ENCODE results near the gene RPS3A.
A peak's percentile ranks its signal among the peaks of the same experiment; 100 is the strongest.

The RPS3A gene

GRCh38 chr4:151091047-151091446 is 8.4 kb upstream of the RPS3A start:
- H3K4me3 ChIP-seq (ENCODE audit: low read length): no peak overlapping the region
- no peak for TF ChIP-seq CTCF (conservative IDR thresholded peaks at IDR 0.05; ENCODE audit: low read length)
- DNase-seq (ENCODE audit: low read depth): no peak

- no peak overlapping the region for H3K4me3 ChIP-seq (ENCODE audit: low read length)
- DNase-seq (ENCODE audit: low read depth): no peak
- TF ChIP-seq CTCF (conservative IDR thresholded peaks at IDR 0.05; ENCODE audit: low read length): no peak
Observed at GRCh38 chr4:151092488-151092887, 6.9 kb upstream of the RPS3A start.

- no peak overlapping the region for H3K4me3 ChIP-seq (ENCODE audit: low read length)
- no peak for TF ChIP-seq CTCF (conservative IDR thresholded peaks at IDR 0.05; ENCODE audit: low read length)
- DNase-seq (ENCODE audit: low read depth): no peak
Observed at GRCh38 chr4:151093203-151093602, 6.2 kb upstream of the RPS3A start.

- no peak for DNase-seq (ENCODE audit: low read depth)
- no peak overlapping the region for H3K4me3 ChIP-seq (ENCODE audit: low read length)
- no peak for TF ChIP-seq CTCF (conservative IDR thresholded peaks at IDR 0.05; ENCODE audit: low read length)
Observed at GRCh38 chr4:151094290-151094751, 5.1 kb upstream of the RPS3A start.

GRCh38 chr4:151095142-151095541 is 4.3 kb upstream of the RPS3A start:
- DNase-seq (ENCODE audit: low read depth): no peak
- no peak overlapping the region for H3K4me3 ChIP-seq (ENCODE audit: low read length)
- no peak for TF ChIP-seq CTCF (conservative IDR thresholded peaks at IDR 0.05; ENCODE audit: low read length)

GRCh38 chr4:151097759-151098158 is 1.7 kb upstream of the RPS3A start:
- no peak overlapping the region for H3K4me3 ChIP-seq (ENCODE audit: low read length)
- DNase-seq (ENCODE audit: low read depth): no peak
- TF ChIP-seq CTCF (conservative IDR thresholded peaks at IDR 0.05; ENCODE audit: low read length): no peak

GRCh38 chr4:151098979-151099228 is 524 bp upstream of the RPS3A start:
- no peak for DNase-seq (ENCODE audit: low read depth)
- no peak for TF ChIP-seq CTCF (conservative IDR thresholded peaks at IDR 0.05; ENCODE audit: low read length)
- peak overlapping the region; percentile 59 for H3K4me3 ChIP-seq (ENCODE audit: low read length)

Measured in AG10803 (cell line).